Endothelial cell of umbilical vein (primary cell): ENCODE data around the gene COG2.

Experiments
- CTCF ChIP-seq, 2 donors: IDR thresholded peaks; 1 replicate in 1 of 2; 2 replicates in 1 of 2; pipeline ENCODE4 v1.5.1; 2011; ENCODE audit warnings: low read length in 2 of 2, mild to moderate bottlenecking in 2 of 2, moderate library complexity in 2 of 2, control low read depth in 1 of 2, inconsistent platforms in 1 of 2, low read depth in 1 of 2; ENCODE audit not compliant: insufficient read depth in 1 of 2; ENCODE audit errors: extremely low read depth in 1 of 2
- EZH2 ChIP-seq: IDR thresholded peaks from 2 replicates; pipeline ENCODE4 v1.6.1; 2012; ENCODE audit warnings: borderline replicate concordance, low read depth, mild to moderate bottlenecking, moderate library complexity, low read length, inconsistent platforms; ENCODE audit not compliant: severe bottlenecking
- FOS ChIP-seq: IDR thresholded peaks from 2 replicates; pipeline ENCODE4 v1.6.1; 2011; ENCODE audit warnings: mild to moderate bottlenecking, low read length, moderate library complexity, borderline replicate concordance; ENCODE audit not compliant: insufficient read depth
- GATA2 ChIP-seq: IDR thresholded peaks from 2 replicates; pipeline ENCODE4 v1.7.0; 2011; ENCODE audit warnings: low read depth, mild to moderate bottlenecking, moderate library complexity, mixed read lengths, low read length; ENCODE audit not compliant: insufficient read length, insufficient read depth
- MAX ChIP-seq: IDR thresholded peaks from 2 replicates; pipeline ENCODE4 v1.6.1; 2011; ENCODE audit not compliant: insufficient read depth, insufficient read length
- POLR2A ChIP-seq: IDR thresholded peaks from 2 replicates; pipeline ENCODE4 v1.6.1; 2012; ENCODE audit warnings: low read depth, mild to moderate bottlenecking, control low read depth, low read length
- POLR2AphosphoS5 ChIP-seq: IDR thresholded peaks from 2 replicates; pipeline ENCODE4 v1.6.1; 2012; ENCODE audit warnings: low read depth, mild to moderate bottlenecking, control low read depth, low read length, moderate library complexity; ENCODE audit not compliant: insufficient read depth

DNA sequence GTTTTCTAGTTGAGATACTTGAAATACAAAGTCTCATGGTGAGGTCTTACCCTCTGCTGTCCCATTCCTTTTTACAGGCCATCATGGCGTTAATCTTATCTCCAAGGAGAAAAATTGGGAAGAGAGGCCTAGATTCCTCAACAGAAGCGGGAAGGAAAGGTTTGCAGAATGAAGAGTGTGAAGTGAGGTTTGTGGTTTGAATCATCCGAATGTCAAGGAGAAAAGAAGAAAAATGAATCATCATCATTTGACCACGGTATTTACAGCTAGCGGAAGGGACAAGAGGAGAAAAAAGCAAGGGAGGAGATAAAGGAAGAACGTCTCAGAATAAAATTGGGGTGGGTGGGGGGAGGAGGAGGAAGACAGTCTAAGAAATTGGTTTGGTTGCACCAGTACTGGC lies 935 bp upstream of the COG2 start:
- no peak for TF ChIP-seq EZH2
- no peak for TF ChIP-seq CTCF (IDR thresholded peaks at IDR 0.05; ENCODE audit: extremely low read depth in 1 of 2, insufficient read depth in 1 of 2, low read depth in 1 of 2, low read length in 2 of 2)
- no peak for TF ChIP-seq GATA2
- TF ChIP-seq POLR2AphosphoS5 = no peak
- TF ChIP-seq POLR2A = no peak
- TF ChIP-seq MAX = no peak
- TF ChIP-seq FOS = no peak
